Lung (tissue), 12 donors: ENCODE measurements around the gene TENT5A. TPM values are rescaled to one million over a fixed set of nuclear protein-coding genes. Genes with fewer than 3 reads are reported as not detected.

Source experiments
- ATAC-seq: fragments of 200-7000 bp; cut with Tn5 transposase; one replicate; pipeline ENCODE4 v1.9.1; 2020; ENCODE audit warnings: moderate number of reproducible peaks; ENCODE audit not compliant: insufficient read depth, low FRiP score
- DNase-seq, 3 donors: peaks; one replicate each; pipeline ENCODE4 v3.0.0-alpha.2; 2013 to 2017
- H3K27ac ChIP-seq, 2 donors: one replicate each; pipeline ENCODE4 v1.5.1; 2013; ENCODE audit warnings: mild to moderate bottlenecking in 2 of 2, moderate library complexity in 2 of 2, control low read depth in 1 of 2, inconsistent platforms in 1 of 2, low read depth in 1 of 2, low read length in 1 of 2
- H3K27me3 ChIP-seq, 3 donors: one replicate each; pipeline ENCODE4 v1.5.1; 2013; ENCODE audit warnings: low read length in 2 of 3; ENCODE audit not compliant: control insufficient read depth in 3 of 3, insufficient read depth in 3 of 3
- H3K36me3 ChIP-seq, 4 donors: one replicate each; pipeline ENCODE4 v1.5.1; 2013; ENCODE audit warnings: low read length in 4 of 4, mild to moderate bottlenecking in 1 of 4, moderate library complexity in 1 of 4; ENCODE audit not compliant: control insufficient read depth in 4 of 4, insufficient read depth in 4 of 4
- H3K4me1 ChIP-seq, 5 donors: one replicate each; pipeline ENCODE4 v1.5.1; 2013; ENCODE audit warnings: low read length in 5 of 5, mild to moderate bottlenecking in 2 of 5, moderate library complexity in 1 of 5; ENCODE audit not compliant: control insufficient read depth in 5 of 5, insufficient read depth in 5 of 5
- H3K4me3 ChIP-seq: one replicate; pipeline ENCODE4 v1.5.1; 2013; ENCODE audit warnings: mild to moderate bottlenecking, control low read depth, moderate library complexity
- H3K9ac ChIP-seq, 2 donors: one replicate each; pipeline ENCODE4 v1.5.1; 2013; ENCODE audit warnings: low read length in 2 of 2, control low read depth in 1 of 2; ENCODE audit not compliant: insufficient read depth in 1 of 2
- H3K9me3 ChIP-seq, 4 donors: one replicate each; pipeline ENCODE4 v1.5.1; 2013; ENCODE audit warnings: low read length in 3 of 4, mild to moderate bottlenecking in 1 of 4, moderate library complexity in 1 of 4; ENCODE audit not compliant: control insufficient read depth in 4 of 4, insufficient read depth in 3 of 4
- WGBS, 2 donors: extraction: QIAGEN DNeasy Blood & Tissue Kit; methylation state at CpG; one replicate each; pipeline ENCODE4 v1.1.7; 2013; 5-methylcytosine and 5-hydroxymethylcytosine counted together
- polyA plus RNA-seq, 2 donors: library from polyadenylated mRNA; stranded (reverse); fragments of 200-250 nt; gene quantifications; one replicate each; pipeline ENCODE4 v1.2.1, GENCODE V29; 2013
- total RNA-seq, 2 donors: library from RNA; depleted of rRNA in 1 of 2; stranded (reverse); fragments of >200 nt in 1 of 2; gene quantifications; one replicate each; pipeline ENCODE4 v1.2.1, GENCODE V29; 2014 to 2021
- TF ChIP-seq, protein P1 (sequence below): IDR thresholded peaks from 2 replicates; pipeline ENCODE4 v1.5.1; 2012; ENCODE audit warnings: mild to moderate bottlenecking; ENCODE audit errors: control extremely low read depth, extremely low read depth
- donor health status: control.
- donor health status: control.
- donor health status: Bipolar disorder and iron deficiency.
- donor health status: healthy.
- donor health status: DM: yes; HTN: yes; CAD: no.

TENT5A gene
- total and polyA plus RNA-seq, 4 donors = 3.7 to 29.8 (median 9.1) TPM

DNA sequence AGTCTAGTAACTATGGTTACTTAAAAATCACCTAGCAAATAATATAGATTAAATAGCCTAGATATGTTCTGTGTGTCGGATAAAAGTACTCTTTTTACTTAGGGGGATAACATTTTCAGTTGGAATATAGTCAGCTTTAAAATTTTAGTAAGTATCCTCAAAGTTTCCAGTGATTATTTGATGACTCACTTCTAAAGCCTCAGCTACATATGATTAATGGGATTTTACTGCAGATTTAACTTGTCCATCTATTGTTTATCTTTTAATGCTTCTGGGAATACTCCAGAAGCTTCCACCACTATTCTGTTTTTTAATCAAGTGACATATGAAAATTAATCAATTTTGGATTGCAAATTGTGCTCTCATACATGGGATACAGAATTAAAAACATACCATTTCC lies 8.7 kb upstream of the TENT5A start:
- H3K9ac ChIP-seq = no peak overlapping the region
- TF ChIP-seq, protein P1, sequence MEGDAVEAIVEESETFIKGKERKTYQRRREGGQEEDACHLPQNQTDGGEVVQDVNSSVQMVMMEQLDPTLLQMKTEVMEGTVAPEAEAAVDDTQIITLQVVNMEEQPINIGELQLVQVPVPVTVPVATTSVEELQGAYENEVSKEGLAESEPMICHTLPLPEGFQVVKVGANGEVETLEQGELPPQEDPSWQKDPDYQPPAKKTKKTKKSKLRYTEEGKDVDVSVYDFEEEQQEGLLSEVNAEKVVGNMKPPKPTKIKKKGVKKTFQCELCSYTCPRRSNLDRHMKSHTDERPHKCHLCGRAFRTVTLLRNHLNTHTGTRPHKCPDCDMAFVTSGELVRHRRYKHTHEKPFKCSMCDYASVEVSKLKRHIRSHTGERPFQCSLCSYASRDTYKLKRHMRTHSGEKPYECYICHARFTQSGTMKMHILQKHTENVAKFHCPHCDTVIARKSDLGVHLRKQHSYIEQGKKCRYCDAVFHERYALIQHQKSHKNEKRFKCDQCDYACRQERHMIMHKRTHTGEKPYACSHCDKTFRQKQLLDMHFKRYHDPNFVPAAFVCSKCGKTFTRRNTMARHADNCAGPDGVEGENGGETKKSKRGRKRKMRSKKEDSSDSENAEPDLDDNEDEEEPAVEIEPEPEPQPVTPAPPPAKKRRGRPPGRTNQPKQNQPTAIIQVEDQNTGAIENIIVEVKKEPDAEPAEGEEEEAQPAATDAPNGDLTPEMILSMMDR = no peak
- DNase-seq (no peak), ATAC-seq (no peak)
- no peaks in the 10 kb centered on the region for H3K9me3 ChIP-seq
- no peak overlapping the region for H3K4me3 ChIP-seq
- peaks cover 0 to 4% (median 2%) of the 10 kb centered on the region in 5 donors for H3K4me1 ChIP-seq
- no peaks in the 10 kb centered on the region for H3K36me3 ChIP-seq
- 77 to 90% methylated on average over 1 of the region's 1 CpG for WGBS, 2 donors
- H3K27ac ChIP-seq = no peak overlapping the region
- no peaks in the 10 kb centered on the region for H3K27me3 ChIP-seq

DNA sequence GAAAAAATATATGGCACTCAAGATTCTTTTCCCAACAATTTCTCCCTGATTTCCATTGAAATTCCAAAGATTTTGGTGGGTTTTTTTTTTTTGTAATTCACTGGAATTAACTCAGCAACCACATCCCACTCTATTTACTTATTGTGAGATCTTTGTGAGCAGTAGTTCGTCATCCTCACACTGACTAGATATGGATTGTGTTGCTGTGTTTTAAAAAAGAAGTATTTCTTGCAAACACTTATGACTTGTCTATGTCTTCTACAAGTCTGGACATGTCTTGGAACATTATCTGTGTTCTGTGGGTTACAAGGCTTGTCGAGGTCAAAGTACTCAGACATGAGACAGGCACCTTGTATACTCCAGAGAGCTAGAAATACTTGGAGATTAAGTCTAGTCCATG lies 7.3 kb upstream of the TENT5A start:
- no peak for ATAC-seq
- Histone ChIP-seq H3K36me3 (no peaks in the 10 kb centered on the region), H3K27ac (no peak overlapping the region), H3K9me3 (no peaks in the 10 kb centered on the region), H3K27me3 (no peaks in the 10 kb centered on the region), H3K4me1 (no peaks in the 10 kb centered on the region), H3K9ac (no peak overlapping the region), H3K4me3 (no peak overlapping the region)
- WGBS, 2 donors = 78 to 83% methylated on average over 2 of the region's 2 CpGs
- DNase-seq = no peak
- TF ChIP-seq, protein P1 = no peak

DNA sequence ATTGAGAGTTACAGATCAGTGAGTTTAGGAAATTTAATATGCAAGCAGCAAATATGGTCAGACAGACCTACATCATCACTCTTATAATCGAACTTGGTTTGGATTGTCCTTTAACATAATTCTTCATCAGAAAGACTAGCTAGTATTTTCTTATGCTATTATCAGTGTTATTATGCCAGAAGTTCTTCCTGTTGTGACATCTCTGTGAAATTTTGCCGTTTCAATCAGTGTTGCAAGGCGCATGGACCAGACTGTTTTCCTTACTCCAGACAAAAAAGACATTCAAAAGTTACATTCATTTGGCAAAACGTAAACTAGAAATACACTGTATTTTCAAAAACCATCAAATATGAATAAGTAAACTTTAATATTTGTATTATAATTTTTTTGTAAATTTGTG lies 5.7 kb upstream of the TENT5A start:
- Histone ChIP-seq H3K4me3 (no peak overlapping the region), H3K27ac (no peak overlapping the region), H3K9ac (no peak overlapping the region), H3K9me3 (no peaks in the 10 kb centered on the region), H3K36me3 (no peaks in the 10 kb centered on the region), H3K27me3 (peaks cover 0 to 3% (median 0%) of the 10 kb centered on the region in 3 donors), H3K4me1 (peaks cover 0 to 9% (median 0%) of the 10 kb centered on the region in 5 donors)
- no peak for DNase-seq
- TF ChIP-seq, protein P1 = no peak
- 30 to 60% methylated on average over 4 of the region's 4 CpGs for WGBS, 2 donors
- no peak for ATAC-seq

DNA sequence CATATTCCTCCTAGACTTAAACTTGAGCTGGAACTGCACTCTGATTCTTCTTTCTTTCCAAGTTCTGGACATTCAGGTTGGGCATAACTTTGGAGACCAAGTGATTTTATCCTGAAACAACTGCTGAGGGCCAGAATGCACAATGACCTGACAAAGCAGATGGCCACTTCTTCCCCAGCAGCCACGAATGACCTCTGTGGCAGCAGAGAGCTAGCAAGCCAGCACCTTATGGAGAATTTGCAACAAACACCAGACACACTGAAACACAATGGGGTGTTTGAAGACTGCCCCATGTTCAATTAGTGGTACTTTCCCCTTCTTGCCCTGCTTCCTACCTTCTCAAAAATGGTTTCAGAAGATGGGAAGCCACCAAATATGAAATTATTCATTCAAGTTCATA lies 4.2 kb upstream of the TENT5A start:
- no peak for ATAC-seq
- Histone ChIP-seq H3K36me3 (no peaks in the 10 kb centered on the region), H3K9me3 (no peaks in the 10 kb centered on the region), H3K4me1 (peaks cover 0 to 9% (median 0%) of the 10 kb centered on the region in 5 donors), H3K27me3 (peaks cover 0 to 3% (median 0%) of the 10 kb centered on the region in 3 donors), H3K27ac (no peak overlapping the region), H3K4me3 (no peak overlapping the region), H3K9ac (no peak overlapping the region)
- no peak for DNase-seq
- TF ChIP-seq, protein P1 = no peak
- WGBS, 2 donors = 61 to 63% methylated on average over 1 of the region's 1 CpG
